ENCODE measurements around the gene XG. TPM values are rescaled to one million over a fixed set of nuclear protein-coding genes. Genes with fewer than 3 reads are reported as not detected.

XG gene
- total RNA-seq, 2 donors from 2014 or later = 0.34 TPM; not detected in 1

DNA sequence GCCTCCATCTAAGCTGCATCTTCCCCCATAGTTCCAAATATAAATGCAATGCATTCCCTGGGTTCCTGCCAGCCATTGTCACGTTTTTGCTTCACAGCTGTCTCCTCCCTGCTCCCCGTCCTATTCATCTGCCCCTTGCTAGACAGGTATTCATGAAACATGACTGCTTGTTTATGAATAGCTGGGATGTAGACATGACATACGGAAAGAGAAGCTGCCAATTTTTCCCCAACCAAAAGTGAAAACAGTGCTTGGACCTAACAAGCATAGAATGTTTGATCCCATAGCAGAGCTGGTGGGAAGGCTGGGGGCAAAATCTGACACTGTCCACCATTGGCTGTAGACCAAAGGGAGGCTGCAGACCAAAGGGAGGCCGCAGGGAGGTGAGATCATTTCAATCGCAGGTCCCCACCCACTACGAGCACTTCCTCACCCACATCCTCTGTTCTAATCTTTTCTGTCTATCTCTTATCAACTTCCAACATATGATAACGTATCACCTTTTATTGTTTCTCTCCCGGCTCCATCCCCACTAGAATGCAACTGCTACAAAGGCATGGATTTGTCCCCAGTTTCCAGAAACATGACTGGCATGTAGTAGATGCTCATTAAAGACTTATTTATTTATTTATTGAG lies 68.4 kb downstream of the XG start:
- no peaks in the 10 kb centered on the region for H3K4me1 Mint-ChIP-seq
- ATAC-seq (no peak), DNase-seq (no peak)
- no peaks in the 10 kb centered on the region for H3K36me3 Mint-ChIP-seq (ENCODE audit: low read depth)
- H3K27me3 Mint-ChIP-seq = no peaks in the 10 kb centered on the region
- H3K9me3 ChIP-seq (ENCODE audit: control insufficient read depth, low read length, poor library complexity, severe bottlenecking) = no peaks in the 10 kb centered on the region
- no peak overlapping the region for H3K27ac Mint-ChIP-seq
- no peak overlapping the region for H3K4me3 Mint-ChIP-seq

DNA sequence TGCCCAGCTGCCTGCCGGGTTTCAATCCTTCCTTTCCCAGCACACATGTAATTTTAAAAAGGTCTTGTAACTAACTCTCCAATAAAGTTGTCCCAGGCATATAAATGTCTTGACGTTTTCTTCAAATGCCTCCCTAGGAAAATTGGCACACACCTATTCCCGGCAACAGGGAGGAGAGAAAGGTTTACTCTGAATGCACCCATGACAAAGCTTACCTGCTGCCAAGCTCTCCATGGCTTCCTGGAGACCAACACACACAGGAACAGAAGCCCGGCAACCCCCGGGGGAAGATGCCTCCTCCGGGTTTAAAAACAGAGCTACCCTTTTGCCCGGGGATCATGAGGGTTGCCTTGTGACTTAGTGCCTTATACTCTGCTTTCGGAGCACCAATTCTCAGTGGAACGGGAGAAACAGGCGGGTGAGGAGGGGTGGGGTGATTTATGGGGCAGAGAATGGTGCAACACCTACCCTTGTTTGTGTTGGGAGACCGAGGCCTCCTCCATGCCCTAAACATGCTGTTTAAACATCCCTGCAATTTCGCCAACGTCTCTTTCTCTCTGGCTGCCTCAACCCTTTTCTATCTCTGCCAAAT lies 72.1 kb downstream of the XG start:
- DNase-seq = no peak
- no peaks in the 10 kb centered on the region for H3K36me3 Mint-ChIP-seq (ENCODE audit: low read depth)
- no peaks in the 10 kb centered on the region for H3K4me1 Mint-ChIP-seq
- H3K9me3 ChIP-seq (ENCODE audit: control insufficient read depth, low read length, poor library complexity, severe bottlenecking) = no peaks in the 10 kb centered on the region
- ATAC-seq = no peak
- H3K27me3 Mint-ChIP-seq = no peaks in the 10 kb centered on the region
- H3K27ac Mint-ChIP-seq = no peak overlapping the region
- H3K4me3 Mint-ChIP-seq = no peak overlapping the region

DNA sequence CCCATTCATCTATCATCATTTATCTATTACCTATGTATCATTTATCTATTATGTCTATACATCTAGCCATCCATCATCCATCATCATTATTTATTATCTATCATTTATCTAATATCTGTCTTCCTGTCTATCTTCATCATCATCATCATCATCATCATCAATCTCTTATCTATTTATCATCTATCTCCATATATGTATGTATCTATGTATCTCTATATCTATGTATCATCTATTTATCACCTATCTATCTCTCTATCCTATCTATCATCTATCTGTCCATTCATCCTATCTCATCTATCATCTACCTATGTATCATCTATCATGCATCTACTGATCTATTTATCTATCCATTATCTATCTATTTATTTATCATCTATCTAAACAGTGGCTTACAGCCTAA lies 73.0 kb downstream of the XG start:
- Mint-ChIP-seq H3K4me1 (no peaks in the 10 kb centered on the region), H3K27ac (no peak overlapping the region), H3K4me3 (no peak overlapping the region), H3K36me3 (ENCODE audit: low read depth) (no peaks in the 10 kb centered on the region), H3K27me3 (no peaks in the 10 kb centered on the region)
- no peak for DNase-seq
- no peak for ATAC-seq
- H3K9me3 ChIP-seq (ENCODE audit: control insufficient read depth, low read length, poor library complexity, severe bottlenecking) = no peaks in the 10 kb centered on the region

DNA sequence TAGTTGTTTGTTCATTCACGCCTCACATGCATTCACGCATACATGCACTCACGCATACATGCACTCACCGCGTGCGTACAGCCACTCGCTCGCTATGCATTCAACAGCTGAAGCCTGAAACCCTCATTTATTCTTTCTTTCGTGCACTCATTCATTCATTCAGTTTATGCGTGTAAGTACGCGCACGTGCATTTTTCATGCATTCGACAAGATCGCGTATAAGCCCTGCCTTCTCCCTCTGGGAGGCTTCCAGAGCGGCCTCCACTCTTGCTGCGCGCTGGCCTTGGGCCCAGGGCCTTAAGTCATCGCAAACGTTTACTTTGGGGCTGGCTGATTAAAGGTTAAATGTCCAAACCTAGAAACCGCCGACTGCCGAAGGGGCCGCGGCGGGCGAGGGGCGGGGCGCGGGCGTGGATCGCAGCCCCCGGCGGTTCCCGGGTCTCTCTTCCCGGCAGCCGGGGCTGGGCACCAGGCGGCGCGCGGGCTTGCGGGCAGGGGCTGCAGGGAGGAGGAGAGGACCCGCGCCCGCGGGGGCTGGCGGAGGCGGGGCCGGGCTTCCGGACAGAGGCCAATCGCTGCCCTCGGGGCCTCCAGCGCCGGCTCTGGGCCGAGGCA lies 76.6 kb downstream of the XG start, which contains the start of gene GYG2:
GYG2 (plus strand) TSS at position 587 of the 615 bp plus-strand sequence. CDS start 1,259 bp downstream, outside the sequence.
- no peak within 1 kb of the TSS for H3K27ac Mint-ChIP-seq
- peaks cover 3% of the 10 kb centered on the region for H3K36me3 Mint-ChIP-seq (ENCODE audit: low read depth)
- peak within 1 kb of the TSS; percentile 57 for H3K4me3 Mint-ChIP-seq
- no peaks in the 10 kb centered on the region for H3K4me1 Mint-ChIP-seq
- no peaks in the 10 kb centered on the region for H3K9me3 ChIP-seq (ENCODE audit: control insufficient read depth, low read length, poor library complexity, severe bottlenecking)
- ATAC-seq (no peak), DNase-seq (no peak)
- H3K27me3 Mint-ChIP-seq = peaks cover 22% of the 10 kb centered on the region

DNA sequence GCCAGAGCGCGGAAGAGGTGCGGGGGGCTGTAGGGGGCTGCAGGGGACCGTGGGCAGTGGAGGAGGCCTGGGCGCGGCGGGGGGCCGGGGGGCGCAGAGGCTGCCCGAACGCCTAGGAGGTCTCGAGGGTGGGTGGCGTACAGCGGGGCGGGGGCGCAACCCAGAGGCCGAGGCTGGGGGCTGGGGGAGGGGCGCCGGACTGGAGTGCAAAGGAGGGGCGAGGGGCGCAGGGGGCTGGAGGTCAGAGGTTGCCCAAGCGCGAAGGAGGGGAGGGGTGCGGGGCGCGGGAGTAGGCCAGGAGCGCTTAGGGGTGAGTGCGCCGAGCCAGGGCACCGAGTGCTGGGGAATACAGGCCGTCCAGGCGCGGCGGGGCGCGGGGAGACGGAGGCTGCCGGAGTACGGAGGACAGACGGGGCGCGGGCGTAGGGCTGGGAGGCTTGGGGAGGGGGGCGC lies 77.1 kb downstream of the XG start:
- Mint-ChIP-seq H3K27me3 (peaks cover 22% of the 10 kb centered on the region), H3K36me3 (ENCODE audit: low read depth) (peaks cover 3% of the 10 kb centered on the region), H3K27ac (no peak overlapping the region), H3K4me3 (no peak overlapping the region), H3K4me1 (no peaks in the 10 kb centered on the region)
- ATAC-seq (no peak), DNase-seq (no peak)
- no peaks in the 10 kb centered on the region for H3K9me3 ChIP-seq (ENCODE audit: control insufficient read depth, low read length, poor library complexity, severe bottlenecking)

DNA sequence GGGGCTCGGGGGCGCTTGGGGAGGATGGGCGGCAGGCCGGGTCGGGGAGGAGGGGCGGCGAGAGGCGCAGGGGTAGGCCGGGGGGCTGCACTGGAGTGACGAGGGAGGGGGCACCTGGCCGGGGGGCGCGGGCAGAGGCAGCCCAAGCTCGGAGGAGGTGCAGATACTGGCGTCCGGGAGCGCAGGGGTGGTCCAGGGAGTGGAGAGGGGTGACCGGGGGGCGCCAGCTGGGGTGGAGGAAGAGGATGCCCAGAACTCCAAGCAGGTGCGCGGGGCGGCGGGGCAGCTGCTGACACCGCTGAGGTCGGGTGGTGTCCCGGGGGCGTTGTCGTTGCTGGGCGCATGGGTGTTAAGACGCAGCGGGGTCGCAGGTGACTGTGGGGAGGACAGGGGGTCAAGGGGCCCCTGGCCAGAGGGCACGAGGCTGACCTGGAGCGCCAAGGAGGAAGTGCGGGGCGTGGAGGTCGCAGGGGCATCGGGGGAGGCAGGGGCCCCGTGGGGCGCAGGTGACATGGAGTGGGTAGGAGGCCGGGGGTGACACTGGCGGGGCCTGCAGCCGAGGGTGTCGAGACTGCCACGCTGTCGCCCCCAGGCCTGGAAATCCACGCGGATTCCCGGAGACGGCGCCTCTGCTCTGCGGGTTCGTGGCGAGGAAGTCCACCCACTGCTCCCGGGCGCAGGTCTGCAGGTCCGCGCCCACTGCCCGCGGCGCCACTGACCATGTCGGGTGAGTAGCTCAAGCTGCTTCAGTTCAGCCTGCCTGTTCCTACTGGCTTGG lies 77.8 kb downstream of the XG start:
- Mint-ChIP-seq H3K27ac (no peak overlapping the region), H3K36me3 (ENCODE audit: low read depth) (peaks cover 3% of the 10 kb centered on the region), H3K4me1 (no peaks in the 10 kb centered on the region), H3K4me3 (peak overlapping the region; percentile 57), H3K27me3 (peaks cover 22% of the 10 kb centered on the region)
- DNase-seq (no peak), ATAC-seq (no peak)
- H3K9me3 ChIP-seq (ENCODE audit: control insufficient read depth, low read length, poor library complexity, severe bottlenecking) = no peaks in the 10 kb centered on the region

DNA sequence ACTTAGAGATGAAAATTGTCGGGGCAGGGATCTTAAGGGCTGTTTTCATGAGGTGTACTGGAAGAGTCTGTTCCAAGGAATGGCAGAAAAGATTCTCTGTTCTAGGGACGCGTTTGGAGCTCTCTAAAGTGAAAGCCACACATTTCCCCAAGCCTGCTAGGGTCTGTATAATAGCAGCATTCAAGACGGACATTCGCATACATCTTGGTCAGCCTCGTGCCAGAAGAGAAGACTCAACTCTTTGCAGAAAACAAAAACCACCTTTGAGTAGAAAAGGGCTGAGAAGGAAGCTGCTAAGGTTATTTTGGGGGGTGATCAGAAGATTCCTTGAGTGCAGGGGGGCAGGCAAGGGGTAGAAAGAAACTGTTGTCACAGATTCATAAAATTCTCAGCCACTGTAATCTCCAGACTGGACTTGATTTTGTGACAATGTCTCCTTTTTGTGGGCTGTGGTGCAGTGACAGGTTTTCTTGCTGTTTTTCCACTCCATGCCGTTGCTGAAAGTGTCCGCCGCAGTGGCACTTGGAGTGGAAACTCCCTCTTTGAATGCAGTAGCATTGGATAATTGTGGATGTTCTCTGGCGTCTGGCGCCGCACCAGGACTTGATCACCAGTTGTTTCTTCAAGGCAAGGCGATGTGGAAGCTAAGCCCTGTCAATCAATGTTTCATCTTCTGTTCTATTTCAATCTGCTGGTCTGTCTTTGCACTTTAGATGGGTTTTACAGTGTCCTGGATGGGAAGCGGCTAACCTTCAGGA lies 79.8 kb downstream of the XG start:
- Mint-ChIP-seq H3K27me3 (peaks cover 22% of the 10 kb centered on the region), H3K27ac (no peak overlapping the region), H3K4me1 (no peaks in the 10 kb centered on the region), H3K4me3 (peak overlapping the region; percentile 31), H3K36me3 (ENCODE audit: low read depth) (peaks cover 3% of the 10 kb centered on the region)
- H3K9me3 ChIP-seq (ENCODE audit: control insufficient read depth, low read length, poor library complexity, severe bottlenecking) = no peaks in the 10 kb centered on the region
- no peak for DNase-seq
- no peak for ATAC-seq

DNA sequence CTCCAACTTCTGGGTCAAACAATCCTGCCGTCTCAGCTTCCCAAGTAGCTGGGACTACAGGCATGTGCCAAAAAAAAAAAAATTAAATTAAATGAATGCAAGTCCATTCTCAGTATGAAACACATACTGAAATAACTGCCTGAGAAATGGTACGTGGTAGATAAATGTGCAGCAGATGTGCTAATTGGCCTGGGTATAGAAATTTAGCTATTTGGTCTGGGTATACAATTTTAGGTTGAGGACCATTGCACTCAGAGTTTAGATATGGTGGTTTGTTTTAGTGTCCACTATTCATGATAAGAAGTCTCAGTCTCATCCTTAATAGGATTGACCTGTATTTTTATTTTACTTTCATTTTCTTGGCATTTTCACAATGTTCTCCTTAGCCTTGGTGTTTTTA lies 86.1 kb downstream of the XG start:
- no peak for DNase-seq
- Mint-ChIP-seq H3K4me3 (no peak overlapping the region), H3K4me1 (no peaks in the 10 kb centered on the region), H3K36me3 (ENCODE audit: low read depth) (no peaks in the 10 kb centered on the region), H3K27me3 (peaks cover 4% of the 10 kb centered on the region), H3K27ac (no peak overlapping the region)
- H3K9me3 ChIP-seq (ENCODE audit: control insufficient read depth, low read length, poor library complexity, severe bottlenecking) = no peaks in the 10 kb centered on the region
- no peak for ATAC-seq

DNA sequence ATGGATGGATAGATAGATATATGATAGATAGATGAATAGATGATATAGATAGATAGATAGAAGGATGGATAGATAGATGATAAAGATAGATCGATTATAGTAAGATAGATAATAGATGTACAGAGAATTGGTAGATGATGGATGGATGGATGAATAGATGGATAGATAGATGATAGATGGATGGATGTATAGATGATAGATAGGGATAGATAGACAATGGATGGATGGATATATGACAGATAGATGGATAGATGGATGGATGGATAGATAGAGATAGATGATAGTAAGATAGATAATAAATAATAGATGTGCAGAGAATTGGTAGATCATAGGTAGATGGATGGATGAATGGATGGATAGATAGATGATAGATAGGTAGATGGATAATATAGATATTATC lies 89.1 kb downstream of the XG start:
- Mint-ChIP-seq H3K27me3 (no peaks in the 10 kb centered on the region), H3K36me3 (ENCODE audit: low read depth) (no peaks in the 10 kb centered on the region), H3K4me1 (no peaks in the 10 kb centered on the region), H3K4me3 (no peak overlapping the region), H3K27ac (no peak overlapping the region)
- ATAC-seq (no peak), DNase-seq (no peak)
- no peaks in the 10 kb centered on the region for H3K9me3 ChIP-seq (ENCODE audit: control insufficient read depth, low read length, poor library complexity, severe bottlenecking)

DNA sequence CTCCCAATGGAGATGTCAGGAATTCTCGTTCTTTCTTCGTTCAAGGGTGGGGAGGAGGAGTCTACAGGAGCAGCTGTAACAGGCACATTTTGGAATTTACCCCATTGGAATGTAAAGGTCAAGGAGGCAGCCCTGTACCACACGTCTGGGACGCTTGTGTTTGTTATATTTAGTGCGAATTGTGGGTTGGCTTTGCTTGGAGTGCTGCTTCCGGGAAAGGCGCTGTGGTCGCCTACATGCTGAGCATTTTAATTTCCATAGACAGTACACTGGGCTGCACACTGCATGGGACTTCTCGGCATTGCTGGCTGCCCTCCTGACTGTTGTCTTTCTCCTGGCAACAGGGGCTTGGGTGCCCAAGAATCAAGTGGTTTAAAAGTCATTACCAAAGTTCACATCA lies 89.7 kb downstream of the XG start:
- Mint-ChIP-seq H3K4me1 (no peaks in the 10 kb centered on the region), H3K27ac (no peak overlapping the region), H3K4me3 (no peak overlapping the region), H3K27me3 (no peaks in the 10 kb centered on the region), H3K36me3 (ENCODE audit: low read depth) (no peaks in the 10 kb centered on the region)
- ATAC-seq (no peak), DNase-seq (no peak)
- no peaks in the 10 kb centered on the region for H3K9me3 ChIP-seq (ENCODE audit: control insufficient read depth, low read length, poor library complexity, severe bottlenecking)

DNA sequence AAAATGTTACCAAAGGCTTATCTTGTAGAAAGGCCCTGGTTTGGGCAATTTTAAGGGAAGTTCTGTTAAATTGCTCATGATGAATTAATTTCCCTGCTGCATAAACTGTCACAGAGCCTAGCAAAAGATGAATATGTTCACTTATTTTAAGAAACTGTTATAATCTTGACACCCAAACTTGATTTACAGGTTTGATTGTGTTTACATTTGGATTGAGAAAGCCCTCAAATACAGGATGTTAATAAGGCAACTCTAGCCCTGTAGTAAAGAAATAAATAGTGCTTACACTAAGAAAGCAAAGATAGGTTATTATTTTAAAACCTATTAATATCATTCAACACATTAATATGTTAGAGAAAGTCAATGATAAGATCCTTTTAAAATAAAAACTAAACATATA lies 95.2 kb downstream of the XG start:
- H3K4me1 Mint-ChIP-seq = peaks cover 3% of the 10 kb centered on the region
- H3K36me3 Mint-ChIP-seq (ENCODE audit: low read depth) = no peaks in the 10 kb centered on the region

DNA sequence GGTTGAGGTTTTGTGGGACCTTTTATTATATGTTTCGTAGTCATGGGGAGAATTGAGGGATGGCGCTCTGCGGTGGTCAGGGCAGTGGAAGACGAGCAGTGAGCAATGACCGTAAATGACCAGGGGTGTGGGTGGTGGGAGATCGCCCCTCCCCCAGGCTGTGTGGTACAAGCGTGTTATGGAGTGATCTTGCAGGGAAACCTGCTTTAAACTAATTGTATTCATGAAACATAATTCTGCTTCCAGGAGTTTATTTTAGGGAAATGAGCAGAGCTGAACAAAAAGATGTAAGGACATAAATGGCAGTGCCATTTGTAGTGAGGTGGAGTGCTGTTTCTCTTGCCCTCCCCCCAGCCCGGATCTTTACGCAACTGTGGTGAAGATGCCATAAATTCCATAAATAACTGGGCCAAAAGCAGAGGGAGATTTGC lies 97.0 kb downstream of the XG start:
- no peaks in the 10 kb centered on the region for H3K36me3 Mint-ChIP-seq (ENCODE audit: low read depth)
- H3K27ac Mint-ChIP-seq = no peak overlapping the region

More for the DNA sequence above, 95.2 kb downstream of the XG start:
- Mint-ChIP-seq H3K4me3 (no peak overlapping the region), H3K27ac (no peak overlapping the region), H3K27me3 (no peaks in the 10 kb centered on the region)
- H3K9me3 ChIP-seq (ENCODE audit: control insufficient read depth, low read length, poor library complexity, severe bottlenecking) = no peaks in the 10 kb centered on the region
- no peak for ATAC-seq
- DNase-seq = no peak

DNA sequence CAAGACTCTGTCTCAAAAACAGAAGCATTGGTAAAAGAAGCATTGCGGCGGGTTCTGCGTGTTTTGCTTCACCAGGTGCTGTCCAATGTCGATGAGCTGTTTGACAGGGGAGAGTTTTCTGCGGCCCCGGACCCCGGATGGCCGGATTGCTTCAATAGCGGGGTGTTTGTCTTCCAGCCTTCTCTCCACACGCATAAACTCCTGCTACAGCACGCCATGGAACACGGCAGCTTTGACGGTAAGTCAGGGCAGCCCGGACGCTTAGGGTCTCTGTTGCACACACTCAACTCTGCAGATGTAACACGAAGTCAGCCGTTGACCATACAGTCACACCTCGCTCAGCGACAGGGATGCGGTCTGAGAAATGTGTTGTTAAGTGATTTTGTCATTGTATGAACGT lies 103.1 kb downstream of the XG start:
- no peak overlapping the region for H3K4me3 Mint-ChIP-seq
- H3K27ac Mint-ChIP-seq = no peak overlapping the region
- DNase-seq (no peak), ATAC-seq (no peak)
- no peaks in the 10 kb centered on the region for H3K36me3 Mint-ChIP-seq (ENCODE audit: low read depth)
- H3K27me3 Mint-ChIP-seq = peaks cover 5% of the 10 kb centered on the region
- H3K4me1 Mint-ChIP-seq = no peaks in the 10 kb centered on the region
- no peaks in the 10 kb centered on the region for H3K9me3 ChIP-seq (ENCODE audit: control insufficient read depth, low read length, poor library complexity, severe bottlenecking)

More for the DNA sequence above, 97.0 kb downstream of the XG start:
- Mint-ChIP-seq H3K27me3 (no peaks in the 10 kb centered on the region), H3K4me1 (peaks cover 3% of the 10 kb centered on the region), H3K4me3 (no peak overlapping the region)
- ATAC-seq (no peak), DNase-seq (no peak)
- no peaks in the 10 kb centered on the region for H3K9me3 ChIP-seq (ENCODE audit: control insufficient read depth, low read length, poor library complexity, severe bottlenecking)
